DOHH2 (cell line): ENCODE data around the gene DDAH2.

Experiments used
- EZH2phosphoT487 ChIP-seq: fragments of 200-600 bp; sonication (generic); IDR thresholded peaks from 2 replicates; pipeline ENCODE4 v1.6.1; 2017; ENCODE audit warnings: borderline replicate concordance, mild to moderate bottlenecking, antibody characterized with exemption, low read length, moderate library complexity, mixed read lengths
- TF ChIP-seq, protein P1 (sequence below): fragments of 200-600 bp; sonication (generic); IDR thresholded peaks from one replicate; pipeline ENCODE4 v1.5.1; 2014; ENCODE audit warnings: antibody characterized with exemption, mild to moderate bottlenecking, low read depth, low read length; ENCODE audit not compliant: poor library complexity, severe bottlenecking

DNA sequence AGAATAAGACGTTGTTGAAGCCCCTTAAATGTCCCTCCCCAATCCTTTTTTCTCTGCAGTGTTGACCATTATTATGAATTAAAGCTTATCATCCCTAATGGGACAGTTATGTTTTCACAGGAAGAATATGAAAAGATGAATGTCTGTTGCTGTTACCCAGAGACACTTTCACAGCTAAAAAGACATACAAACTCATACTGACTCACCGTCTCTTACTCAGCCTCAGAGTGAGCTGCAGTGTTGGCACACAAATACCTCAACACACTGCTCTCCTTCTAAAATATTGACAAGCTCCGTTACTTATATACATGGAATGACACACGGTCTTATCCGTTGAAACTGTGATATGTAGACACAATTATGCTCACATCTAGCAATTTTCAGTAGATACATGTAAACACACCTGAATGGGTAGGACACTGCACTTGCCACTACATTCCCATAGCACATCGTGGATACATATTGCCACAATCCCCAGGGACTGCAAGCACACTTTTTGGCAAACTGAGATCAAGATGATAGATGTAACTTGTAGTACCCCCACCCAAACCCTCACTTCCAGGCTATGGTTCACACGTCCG is 23.7 kb upstream of the DDAH2 start:
- TF ChIP-seq, protein P1, sequence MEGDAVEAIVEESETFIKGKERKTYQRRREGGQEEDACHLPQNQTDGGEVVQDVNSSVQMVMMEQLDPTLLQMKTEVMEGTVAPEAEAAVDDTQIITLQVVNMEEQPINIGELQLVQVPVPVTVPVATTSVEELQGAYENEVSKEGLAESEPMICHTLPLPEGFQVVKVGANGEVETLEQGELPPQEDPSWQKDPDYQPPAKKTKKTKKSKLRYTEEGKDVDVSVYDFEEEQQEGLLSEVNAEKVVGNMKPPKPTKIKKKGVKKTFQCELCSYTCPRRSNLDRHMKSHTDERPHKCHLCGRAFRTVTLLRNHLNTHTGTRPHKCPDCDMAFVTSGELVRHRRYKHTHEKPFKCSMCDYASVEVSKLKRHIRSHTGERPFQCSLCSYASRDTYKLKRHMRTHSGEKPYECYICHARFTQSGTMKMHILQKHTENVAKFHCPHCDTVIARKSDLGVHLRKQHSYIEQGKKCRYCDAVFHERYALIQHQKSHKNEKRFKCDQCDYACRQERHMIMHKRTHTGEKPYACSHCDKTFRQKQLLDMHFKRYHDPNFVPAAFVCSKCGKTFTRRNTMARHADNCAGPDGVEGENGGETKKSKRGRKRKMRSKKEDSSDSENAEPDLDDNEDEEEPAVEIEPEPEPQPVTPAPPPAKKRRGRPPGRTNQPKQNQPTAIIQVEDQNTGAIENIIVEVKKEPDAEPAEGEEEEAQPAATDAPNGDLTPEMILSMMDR, result no peak
- TF ChIP-seq EZH2phosphoT487, result no peak
